HepG2 (cell line): ENCODE data around the gene HES6. TPM values are rescaled to one million over a fixed set of nuclear protein-coding genes. Genes with fewer than 3 reads are reported as not detected.

Experiments
- ATAC-seq: fragments of 200-7000 bp; cut with Tn5 transposase; 3 replicates; pipeline ENCODE4 v1.9.1; 2020; ENCODE audit warnings: mild to moderate bottlenecking, moderate library complexity
- BruUV-seq: library from RNA; stranded (reverse); fragments of 400-500 nt; replicated peaks from 2 replicates; lab custom pipeline; 2021; lab: Mats Ljungman, UMichigan
- CTCF ChIA-PET: fragments of 300-600 bp; formaldehyde crosslinking; extraction: SDS; loops from one replicate; lab custom pipeline; 2021; ENCODE audit warnings: low total read pairs, inconsistent platforms, low intra/inter-chr PET ratio; lab: Yijun Ruan, JAX
- POLR2A ChIA-PET: fragments of 350-600 bp; sonication (Branson Sonifier 250); formaldehyde crosslinking; loops from one replicate; lab custom pipeline; 2020; ENCODE audit warnings: antibody characterized with exemption, inconsistent platforms; lab: Yijun Ruan, JAX
- DNase-seq: peaks from one replicate; pipeline ENCODE4 v3.0.0-alpha.2; 2015; ENCODE audit warnings: low spot score
- FAIRE-seq: peaks from 3 replicates; lab custom pipeline; 2011; peaks lifted over from hg19 to GRCh38; lab: Jason Lieb, UNC
- H2AFZ ChIP-seq: one replicate; pipeline ENCODE4 v1.6.1; 2011; ENCODE audit warnings: low read length, inconsistent platforms
- H3K27ac ChIP-seq: fragments of 300-600 bp; 3 replicates; pipeline ENCODE4 v1.8.0; 2011; ENCODE audit warnings: mixed run types, mild to moderate bottlenecking, mixed read lengths, low read length, inconsistent platforms; ENCODE audit not compliant: insufficient read depth; ENCODE audit errors: extremely low read length
- H3K27me3 ChIP-seq, 2 experiments: fragments of 200-600 bp in 1 of 2; 2 replicates in 1 of 2; 3 replicates in 1 of 2; pipeline versions ENCODE4 v1.6.0 to v1.8.0; 2011; ENCODE audit warnings: low read length in 2 of 2, mild to moderate bottlenecking in 2 of 2, moderate library complexity in 2 of 2, inconsistent platforms in 1 of 2; ENCODE audit not compliant: insufficient read depth in 2 of 2, control insufficient read depth in 1 of 2
- H3K36me3 ChIP-seq, 2 experiments: fragments of 200-600 bp in 1 of 2; replicated peaks in 1 of 2; 2 replicates in 1 of 2; 3 replicates in 1 of 2; pipeline versions ENCODE4 v1.5.1 to v1.8.0; 2011; ENCODE audit warnings: low read length in 2 of 2, inconsistent platforms in 1 of 2; ENCODE audit not compliant: insufficient read depth in 2 of 2, control insufficient read depth in 1 of 2
- H3K4me1 ChIP-seq: 2 replicates; pipeline ENCODE4 v1.5.1; 2012; ENCODE audit warnings: low read length, inconsistent platforms; ENCODE audit not compliant: insufficient read depth
- H3K4me2 ChIP-seq: 2 replicates; pipeline ENCODE4 v1.6.0; 2011; ENCODE audit warnings: low read depth, low read length, inconsistent platforms
- H3K4me3 ChIP-seq, 3 experiments: fragments of 200-600 bp in 1 of 3; sonication (generic), shearing (Covaris generic) in 1 of 3; replicated peaks in 1 of 3; 2 replicates each; pipeline ENCODE4 v1.5.1; 2011 to 2016; ENCODE audit warnings: low read length in 3 of 3, inconsistent platforms in 2 of 3, low read depth in 2 of 3, mild to moderate bottlenecking in 2 of 3, control low read depth in 1 of 3, mixed read lengths in 1 of 3; ENCODE audit not compliant: insufficient read depth in 1 of 3
- H3K79me2 ChIP-seq: one replicate; pipeline ENCODE4 v1.6.1; 2011; ENCODE audit warnings: low read length, inconsistent platforms; ENCODE audit not compliant: insufficient read depth
- H3K9ac ChIP-seq: 2 replicates; pipeline ENCODE4 v1.6.0; 2011; ENCODE audit warnings: mild to moderate bottlenecking, low read depth, low read length, inconsistent platforms; ENCODE audit not compliant: insufficient read depth
- H3K9me3 ChIP-seq: 2 replicates; pipeline ENCODE4 v1.5.1; 2012; ENCODE audit warnings: mild to moderate bottlenecking, low read length
- H4K20me1 ChIP-seq: 2 replicates; pipeline ENCODE4 v1.6.0; 2011; ENCODE audit warnings: inconsistent platforms, mild to moderate bottlenecking, low read length, moderate library complexity; ENCODE audit not compliant: insufficient read depth
- ATF7-NPFF ChIP-seq: sonication (generic); formaldehyde crosslinking; IDR thresholded peaks from 2 replicates; pipeline ENCODE4 v1.8.1; 2023; ENCODE audit warnings: mild to moderate bottlenecking, low read depth, missing genetic modification reagents, moderate library complexity
- BCL3 ChIP-seq: sonication (generic); formaldehyde crosslinking; IDR thresholded peaks from 2 replicates; pipeline ENCODE4 v1.5.1; 2020; ENCODE audit warnings: mild to moderate bottlenecking, missing genetic modification reagents, moderate library complexity
- HOXA9 ChIP-seq: sonication (generic); formaldehyde crosslinking; IDR thresholded peaks from 2 replicates; pipeline ENCODE4 v1.8.1; 2022; ENCODE audit warnings: missing genetic modification reagents, mild to moderate bottlenecking, moderate library complexity, borderline replicate concordance
- KDM5A ChIP-seq: fragments of 200-600 bp; sonication (generic); IDR thresholded peaks from 2 replicates; pipeline ENCODE4 v1.7.0; 2018; ENCODE audit warnings: antibody characterized with exemption, mild to moderate bottlenecking, low read length, borderline replicate concordance
- KMT2B ChIP-seq: IDR thresholded peaks from 2 replicates; pipeline ENCODE4 v1.6.1; 2016; ENCODE audit warnings: missing genetic modification reagents, missing compliant biosample characterization
- LRRFIP1 ChIP-seq: sonication (generic); formaldehyde crosslinking; conservative IDR thresholded peaks from 2 replicates; pipeline ENCODE4 v1.4.0; 2020; ENCODE audit warnings: missing genetic modification reagents
- MXD1 ChIP-seq: sonication (generic); formaldehyde crosslinking; IDR thresholded peaks from 2 replicates; pipeline ENCODE4 v1.4.0; 2020; ENCODE audit warnings: mild to moderate bottlenecking, missing genetic modification reagents
- MYNN ChIP-seq: sonication (generic); formaldehyde crosslinking; IDR thresholded peaks from 2 replicates; pipeline ENCODE4 v1.4.0; 2020; ENCODE audit warnings: mild to moderate bottlenecking, low read depth, missing genetic modification reagents
- NAIF1 ChIP-seq: sonication (generic); formaldehyde crosslinking; IDR thresholded peaks from 2 replicates; pipeline ENCODE4 v1.5.0; 2020; ENCODE audit warnings: mild to moderate bottlenecking, missing genetic modification reagents, borderline replicate concordance
- RBM39 ChIP-seq: fragments of 200-400 bp; formaldehyde crosslinking; IDR thresholded peaks from one replicate; pipeline ENCODE4 v1.6.1; 2018; ENCODE audit warnings: antibody characterized with exemption, mild to moderate bottlenecking, low read depth, low read length; ENCODE audit not compliant: poor library complexity, severe bottlenecking
- TFE3 ChIP-seq: IDR thresholded peaks from 2 replicates; pipeline ENCODE4 v1.6.1; 2016
- ZC3H4 ChIP-seq: sonication (generic); formaldehyde crosslinking; IDR thresholded peaks from 2 replicates; pipeline ENCODE4 v1.4.0; 2020; ENCODE audit warnings: missing genetic modification reagents, borderline replicate concordance
- ZNF276 ChIP-seq: sonication (generic); formaldehyde crosslinking; IDR thresholded peaks from 2 replicates; pipeline ENCODE4 v1.4.0; 2020; ENCODE audit warnings: mild to moderate bottlenecking, low read depth, missing genetic modification reagents
- ZNF644 ChIP-seq: IDR thresholded peaks from 2 replicates; pipeline ENCODE4 v1.6.1; 2016; ENCODE audit warnings: low read depth
- WGBS: methylation state at CpG from one replicate; pipeline ENCODE4 v1.1.6; 2017; ENCODE audit warnings: low lambda C conversion rate; 5-methylcytosine and 5-hydroxymethylcytosine counted together
- in situ Hi-C: cut with HindIII; loops from 2 replicates; pipeline ENCODE4 v1.10.0; 2017; ENCODE audit warnings: low pct_unique_long_range_greater_than_20kb; ENCODE audit not compliant: extremely low pct_ligation_motif_present
- intact Hi-C: fragments of 100-400 bp; cut with micrococcal nuclease; formaldehyde crosslinking; loops from one replicate; pipeline ENCODE4 v1.10.0; 2022; ENCODE audit not compliant: unreplicated experiment
- polyA plus RNA-seq, 8 experiments: library from polyadenylated mRNA; depleted of rRNA in 3 of 8; stranded (reverse) in 7 of 8; unstranded in 1 of 8; fragments of >200 nt; fragmentation: Illumina TruSeq in 4 of 8; extraction: Trizol in 4 of 8; gene quantifications; 2 replicates each; pipeline versions ENCODE4 v1.2.1 to v1.2.3, GENCODE V29; 2011 to 2016; ENCODE audit warnings: low read depth in 4 of 8, missing spikeins in 1 of 8, mixed read lengths in 1 of 8; ENCODE audit not compliant: insufficient read depth in 1 of 8
- total RNA-seq, 5 experiments: library from RNA; depleted of rRNA; stranded (reverse); fragments of >200 nt; fragmentation: Illumina TruSeq; extraction: Trizol; gene quantifications; 2 replicates each; pipeline ENCODE4 v1.2.3, GENCODE V29; 2016; ENCODE audit warnings: low read depth in 1 of 5

HES6 gene
- total and polyA plus RNA-seq, 2 of the 13 experiments (the other 11 are each of a cell fraction or from before 2014, with no cell fraction given): 19.5 to 82.8 TPM

GRCh38 chr2:238284802-238285515 is 45.1 kb upstream of the HES6 start:
- H2AFZ ChIP-seq: no peak overlapping the region
- H4K20me1 ChIP-seq: peaks cover 6% of the 10 kb centered on the region; the same call in 1 of the 2 replicates
- in situ Hi-C loops: no loop called here
- no peaks in the 10 kb centered on the region; a peak in 1 of 5 replicates for H3K27me3 ChIP-seq
- no peaks in the 10 kb centered on the region for H3K9me3 ChIP-seq
- ChIA-PET POLR2A (interaction anchor here (0.6 to 7.3 kb wide), 8 partner anchors 9 to 161 kb away, joined by 3 to 44 read pairs (median 3); no protein-coding TSS in a partner anchor), CTCF (interaction anchor here (1.2 kb wide), 1 partner anchor 28 kb away, joined by 4 read pairs; no protein-coding TSS in a partner anchor)
- peaks cover 80% of the 10 kb centered on the region for H3K79me2 ChIP-seq
- peak overlapping the region; percentile 99 for H3K9ac ChIP-seq
- 75% methylated on average over 11 of the region's 11 CpGs for WGBS
- BruUV-seq: no TSS peak
- intact Hi-C loops: loop anchor here (1.0 to 5.0 kb wide), 3 partner anchors 22 to 223 kb away; partner anchors contain the start of genes SCLY and TRAF3IP1
- peak overlapping the region; percentile 96 for H3K4me2 ChIP-seq
- peak overlapping the region; percentile 99 for H3K27ac ChIP-seq
- H3K4me3 ChIP-seq: peak overlapping the region; percentile 38 to 99 (median 42); a peak in 5 of 6 replicates
- ATAC-seq (no peak), FAIRE-seq (no peak), DNase-seq (no peak)
- H3K36me3 ChIP-seq: peaks cover 4 to 6% of the 10 kb centered on the region in 2 experiments; a peak in 1 of 5 replicates
- peaks cover 61% of the 10 kb centered on the region for H3K4me1 ChIP-seq
- TF ChIP-seq RBM39 (no peak), ZC3H4 (CRISPR knock-in tag) (no peak), NAIF1 (CRISPR knock-in tag) (no peak), MXD1 (CRISPR knock-in tag) (no peak), HOXA9 (CRISPR knock-in tag) (no peak), ZNF644 (0 out of 2 replicates have a peak, but pooled peaks have one; percentile 55), KMT2B (no peak), ATF7-NPFF (0 out of 2 replicates have a peak, but pooled peaks have one; percentile 2), MYNN (no peak), TFE3 (CRISPR knock-in tag) (no peak), ZNF276 (CRISPR knock-in tag) (no peak), BCL3 (CRISPR knock-in tag) (no peak), KDM5A (no peak), LRRFIP1 (no peak)
